K562 (cell line): ENCODE results near the gene NOP16. TPM values are rescaled to one million over a fixed set of nuclear protein-coding genes. Genes with fewer than 3 reads are reported as not detected.

Source experiments
- ATAC-seq: fragments of 200-7000 bp; cut with Tn5 transposase; 3 replicates; pipeline ENCODE4 v1.9.1; 2020; ENCODE audit warnings: moderate library complexity
- BruUV-seq: library from RNA; stranded (reverse); fragments of 400-500 nt; replicated peaks from 2 replicates; lab custom pipeline; 2021; lab: Mats Ljungman, UMichigan
- CTCF ChIA-PET: fragments of 300-600 bp; formaldehyde crosslinking; extraction: SDS; loops from one replicate; lab custom pipeline; 2021; ENCODE audit warnings: low intra/inter-chr PET ratio; lab: Yijun Ruan, JAX
- POLR2A ChIA-PET: fragments of 300-600, 350-650 bp; sonication (Branson Sonifier 250); formaldehyde crosslinking; extraction: SDS; loops from one replicate; lab custom pipeline; 2021; ENCODE audit warnings: antibody characterized with exemption, inconsistent platforms; lab: Yijun Ruan, JAX
- DNase-seq, 4 experiments: peaks; one replicate each; pipeline versions ENCODE4 v3.0.0 to v3.0.0-alpha.2; 2011 to 2018; ENCODE audit warnings: low spot score in 3 of 4, mixed read lengths in 3 of 4; ENCODE audit errors: extremely low read depth in 1 of 4
- FAIRE-seq: peaks from 2 replicates; lab custom pipeline; 2011; peaks lifted over from hg19 to GRCh38; lab: Jason Lieb, UNC
- H2AFZ ChIP-seq: 2 replicates; pipeline ENCODE4 v1.6.0; 2011; ENCODE audit warnings: low read depth, low read length, control low read depth, inconsistent platforms
- H3K27ac ChIP-seq: fragments of 200-600 bp; 3 replicates; pipeline ENCODE4 v1.8.0; 2011; ENCODE audit warnings: low read depth, mild to moderate bottlenecking, control low read depth, inconsistent platforms, low read length, moderate library complexity, mixed read lengths; ENCODE audit errors: extremely low read depth
- H3K27me3 ChIP-seq, 2 experiments: fragments of 300-600 bp in 1 of 2; 2 replicates in 1 of 2; 3 replicates in 1 of 2; pipeline versions ENCODE4 v1.6.0 to v1.8.0; 2011; ENCODE audit warnings: inconsistent platforms in 2 of 2, low read length in 2 of 2, mild to moderate bottlenecking in 1 of 2, mixed read lengths in 1 of 2, moderate library complexity in 1 of 2; ENCODE audit not compliant: control insufficient read depth in 2 of 2, insufficient read depth in 2 of 2
- H3K36me3 ChIP-seq: fragments of 300-600 bp; 3 replicates; pipeline ENCODE4 v1.8.0; 2011; ENCODE audit warnings: mild to moderate bottlenecking, low read length, inconsistent platforms; ENCODE audit not compliant: control insufficient read depth, insufficient read depth
- H3K4me1 ChIP-seq, 2 experiments: fragments of 200-600 bp in 1 of 2; replicated peaks in 1 of 2; 2 replicates in 1 of 2; 3 replicates in 1 of 2; pipeline versions ENCODE4 v1.5.1 to v1.8.0; 2011; ENCODE audit warnings: inconsistent platforms in 2 of 2, low read length in 2 of 2, mild to moderate bottlenecking in 1 of 2, mixed read lengths in 1 of 2, moderate library complexity in 1 of 2; ENCODE audit not compliant: control insufficient read depth in 2 of 2, insufficient read depth in 2 of 2
- H3K4me2 ChIP-seq: 2 replicates; pipeline ENCODE4 v1.6.1; 2011; ENCODE audit warnings: low read length, control low read depth, inconsistent platforms, mixed read lengths; ENCODE audit not compliant: insufficient read depth
- H3K4me3 ChIP-seq: fragments of 200-600 bp; sonication (generic), shearing (Covaris generic); 2 replicates; pipeline ENCODE4 v1.5.1; 2016; ENCODE audit warnings: control low read depth, inconsistent platforms
- H3K79me2 ChIP-seq: fragments of 200-600 bp; 3 replicates; pipeline ENCODE4 v1.8.0; 2011; ENCODE audit warnings: low read length, inconsistent platforms; ENCODE audit not compliant: control insufficient read depth, insufficient read depth
- H3K9ac ChIP-seq, 2 experiments: 2 replicates each; pipeline versions ENCODE4 v1.6.0 to v1.6.1; 2011; ENCODE audit warnings: low read depth in 2 of 2, low read length in 2 of 2, control low read depth in 1 of 2, inconsistent platforms in 1 of 2, mild to moderate bottlenecking in 1 of 2, mixed read lengths in 1 of 2; ENCODE audit not compliant: insufficient read depth in 1 of 2
- H3K9me1 ChIP-seq: one replicate; pipeline ENCODE4 v1.6.0; 2011; ENCODE audit warnings: inconsistent platforms, mild to moderate bottlenecking, low read length, moderate library complexity; ENCODE audit not compliant: control insufficient read depth, insufficient read depth
- H3K9me3 ChIP-seq: replicated peaks from 2 replicates; pipeline ENCODE4 v1.5.1; 2011; ENCODE audit warnings: low read depth, low read length, inconsistent platforms; ENCODE audit not compliant: control insufficient read depth, insufficient read depth
- H4K20me1 ChIP-seq: replicated peaks from 2 replicates; pipeline ENCODE4 v1.6.1; 2011; ENCODE audit warnings: low read length, inconsistent platforms, mixed read lengths; ENCODE audit not compliant: control insufficient read depth, insufficient read depth
- CEBPG ChIP-seq, 3 experiments: fragments of 200-800 bp in 1 of 3; sonication (Bioruptor generic) in 1 of 3; sonication (generic) in 1 of 3; formaldehyde crosslinking in 1 of 3; IDR thresholded peaks in 2 of 3; conservative IDR thresholded peaks in 1 of 3; 2 replicates each; pipeline versions ENCODE4 v1.6.1 to v1.8.0; 2016 to 2022; ENCODE audit warnings: missing compliant biosample characterization in 2 of 3, missing genetic modification characterization in 2 of 3, mild to moderate bottlenecking in 1 of 3, missing genetic modification reagents in 1 of 3
- ELF1 ChIP-seq: fragments of 200-800 bp; sonication (Bioruptor generic); IDR thresholded peaks from 2 replicates; pipeline ENCODE4 v1.6.1; 2016; ENCODE audit warnings: missing genetic modification characterization, missing compliant biosample characterization
- FOXK2 ChIP-seq, 2 experiments: fragments of 450-650 bp; IDR thresholded peaks in 1 of 2; conservative IDR thresholded peaks in 1 of 2; 2 replicates each; pipeline ENCODE4 v1.6.1; 2016; ENCODE audit warnings: low read depth in 2 of 2, mild to moderate bottlenecking in 1 of 2
- LARP7 ChIP-seq: fragments of 450-650 bp; IDR thresholded peaks from 2 replicates; pipeline ENCODE4 v1.6.1; 2016
- MEIS2 ChIP-seq: fragments of 450-650 bp; IDR thresholded peaks from 2 replicates; pipeline ENCODE4 v1.6.1; 2014; ENCODE audit warnings: mild to moderate bottlenecking; ENCODE audit not compliant: partially characterized antibody
- PKNOX1 ChIP-seq: fragments of 450-650 bp; IDR thresholded peaks from 2 replicates; pipeline ENCODE4 v1.6.1; 2016
- SOX6 ChIP-seq: fragments of 450-650 bp; IDR thresholded peaks from 2 replicates; pipeline ENCODE4 v1.6.1; 2014; ENCODE audit warnings: mild to moderate bottlenecking
- WGBS: fragments of 100-300 bp; shearing (Covaris generic); methylation state at CpG from one replicate; pipeline ENCODE4 v1.1.6; 2016; ENCODE audit warnings: low coverage, mixed read lengths; ENCODE audit not compliant: insufficient coverage; ENCODE audit errors: missing lambda C conversion rate; 5-methylcytosine and 5-hydroxymethylcytosine counted together
- in situ Hi-C: fragments of 300-500 bp; cut with MboI; formaldehyde crosslinking; loops from 4 replicates; pipeline ENCODE4 v1.15.0; 2018; ENCODE audit warnings: inconsistent platforms, mixed read lengths
- intact Hi-C: fragments of 100-400 bp; cut with micrococcal nuclease; formaldehyde crosslinking; loops from 2 replicates; pipeline ENCODE4 v1.14.2; 2022
- polyA plus RNA-seq, 8 experiments: library from polyadenylated mRNA; depleted of rRNA in 4 of 8; stranded (reverse) in 5 of 8; unstranded in 3 of 8; fragments of >200 nt; fragmentation: Nextera tagmentation in 2 of 8; fragmentation: Illumina TruSeq in 1 of 8; extraction: Ambion mirVana in 2 of 8; extraction: Trizol in 1 of 8; gene quantifications; 2 replicates each; pipeline versions ENCODE4 v1.2.1 to v1.2.3, GENCODE V29; 2011 to 2014; ENCODE audit warnings: inconsistent platforms in 1 of 8, missing spikeins in 1 of 8
- total RNA-seq, 7 experiments: library from RNA; depleted of rRNA in 6 of 7; stranded (reverse); fragments of >200 nt in 6 of 7; fragmentation: Illumina TruSeq in 2 of 7; extraction: Trizol in 2 of 7; gene quantifications; 2 replicates each; pipeline versions ENCODE4 v1.2.1 to v1.2.3, GENCODE V29; 2011 to 2021; ENCODE audit warnings: low replicate concordance in 1 of 7

Gene NOP16
- total and polyA plus RNA-seq, 9 of the 15 experiments (the other 6 are each of a cell fraction or from before 2014, with no cell fraction given) = 92.5 to 342 (median 148) TPM

- POLR2A ChIA-PET = no interaction called here
Observed at GRCh38 chr5:176436656-176437055, 48.3 kb upstream of the NOP16 start.

More at GRCh38 chr5:176436656-176437055, 48.3 kb upstream of the NOP16 start:
- H3K79me2 ChIP-seq = no peaks in the 10 kb centered on the region
- no TSS peak for BruUV-seq
- intact Hi-C loops (no loop called here), in situ Hi-C loops (no loop called here)
- no peak overlapping the region for H3K9ac ChIP-seq
- H3K27me3 ChIP-seq = no peaks in the 10 kb centered on the region
- no peaks in the 10 kb centered on the region for H3K9me3 ChIP-seq
- DNase-seq (no peak), FAIRE-seq (no peak), ATAC-seq (peak; percentile 24; the same call in 1 of the 3 replicates)
- H3K4me3 ChIP-seq = no peak overlapping the region
- H3K36me3 ChIP-seq = no peaks in the 10 kb centered on the region
- H2AFZ ChIP-seq = peak overlapping the region; percentile 45
- CTCF ChIA-PET = no interaction called here
- peaks cover 10 to 23% of the 10 kb centered on the region in 2 experiments; a peak in 4 of 5 replicates for H3K4me1 ChIP-seq
- no peak overlapping the region for H3K4me2 ChIP-seq
- H3K9me1 ChIP-seq = no peaks in the 10 kb centered on the region
- TF ChIP-seq LARP7 = no peak
- TF ChIP-seq SOX6 = peak; percentile 86
- no peak for TF ChIP-seq FOXK2 (conservative IDR thresholded peaks at IDR 0.05 in 1 of 2, IDR thresholded peaks at IDR 0.05 in 1 of 2; ENCODE audit: low read depth in 2 of 2)
- TF ChIP-seq ELF1 (tag) = no peak
- TF ChIP-seq CEBPG (CRISPR knock-in tag; IDR thresholded peaks at IDR 0.05) = no peak
- TF ChIP-seq CEBPG (tag; conservative IDR thresholded peaks at IDR 0.05 in 1 of 2, IDR thresholded peaks at IDR 0.05 in 1 of 2) = 0 out of 4 replicates have a peak, but pooled peaks of 1 of the 2 experiments have one; percentile 9
- TF ChIP-seq PKNOX1 = peak; percentile 30; the same call in 1 of the 2 replicates
- peak; percentile 3 for TF ChIP-seq MEIS2
- no peaks in the 10 kb centered on the region for H4K20me1 ChIP-seq
- H3K27ac ChIP-seq = no peak overlapping the region
- WGBS = 17% methylated on average over 5 of the region's 5 CpGs
